GM21576 (cell line): ENCODE measurements around the gene CAMP.
A peak's percentile ranks its signal among the peaks of the same experiment; 100 is the strongest.
"Not testable (repeated sequence)": the region's sequence is repeated elsewhere in the genome, so short reads cannot be mapped to it uniquely, and the experiment has no call there.

Source experiments
- ATAC-seq: cut with Tn5 transposase; IDR thresholded peaks from one replicate; pipeline ENCODE4 v1.9.1; 2021; ENCODE audit warnings: mild to moderate bottlenecking, moderate library complexity; ENCODE audit not compliant: unreplicated experiment

CAMP gene

GRCh38 chr3:48222616-48223513 is at the start of gene CAMP:
Gene CAMP, plus strand, starts transcription at chr3:48223495. Its CDS starts 17 bp downstream, at chr3:48223512.
- ATAC-seq: peak; percentile 61

- no peak for ATAC-seq
Measured at GRCh38 chr3:48178072-48178471, 45.2 kb upstream of the CAMP start.

DNA sequence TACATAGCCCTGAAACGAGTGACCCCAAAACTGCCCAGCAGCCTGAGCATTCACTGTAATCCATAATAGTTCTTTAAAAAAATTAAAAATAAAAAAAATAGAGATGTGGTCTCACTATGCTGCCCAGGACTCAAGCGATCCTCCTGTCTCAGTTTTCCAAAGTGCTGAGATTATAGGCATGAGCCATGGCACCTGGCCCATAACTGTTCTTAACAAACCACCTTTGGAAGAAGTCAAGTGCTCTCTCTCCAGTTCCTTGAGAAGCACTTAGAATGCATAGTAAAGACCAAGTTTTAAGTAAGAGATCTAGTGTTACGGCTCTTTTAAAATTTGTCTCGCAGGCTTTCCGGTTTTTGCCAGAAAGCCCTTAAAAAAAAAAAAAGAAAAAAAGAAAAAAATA is 43.3 kb upstream of the CAMP start:
- no peak for ATAC-seq

- no peak for ATAC-seq
Measured at GRCh38 chr3:48180531-48181253, 42.6 kb upstream of the CAMP start.

DNA sequence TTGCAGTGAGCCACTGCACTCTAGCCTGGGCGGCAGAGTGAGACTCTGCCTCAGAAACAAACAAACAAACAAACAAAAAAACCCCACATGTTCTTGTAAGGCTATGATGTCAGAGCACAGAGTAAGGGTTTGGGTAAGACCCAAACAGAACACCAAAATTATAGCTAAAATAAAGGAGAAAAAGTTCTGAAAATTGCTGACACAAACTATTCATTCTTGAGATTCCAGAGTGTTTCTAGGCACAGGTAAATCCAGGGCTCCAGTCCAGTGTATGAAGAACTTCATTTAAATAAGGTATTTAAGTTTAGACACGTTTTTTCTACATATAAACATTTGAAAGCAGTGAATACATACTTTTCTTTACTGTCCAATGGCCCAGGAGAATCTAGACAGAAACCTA is 39.0 kb upstream of the CAMP start:
- ATAC-seq: no peak

DNA sequence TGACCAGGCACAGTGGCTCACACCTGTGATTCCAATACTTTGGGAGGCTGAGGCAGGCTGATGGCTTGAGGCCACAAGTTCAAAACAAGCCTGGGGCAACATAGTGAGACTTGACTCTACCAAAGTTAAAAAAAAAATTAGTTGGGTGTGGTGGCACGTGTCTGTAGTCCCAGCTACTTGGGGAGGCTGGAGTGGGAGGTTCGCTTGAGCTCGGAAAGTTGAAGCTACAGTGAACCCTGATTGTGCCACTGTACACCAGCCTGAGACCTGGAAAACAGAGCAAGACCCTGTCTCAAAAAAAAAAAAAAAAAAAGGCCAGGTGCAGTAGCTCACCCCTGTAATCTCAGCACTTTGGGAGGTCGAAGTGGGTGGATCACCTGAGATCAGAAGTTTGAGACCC is 38.2 kb upstream of the CAMP start:
- no peak for ATAC-seq

GRCh38 chr3:48186631-48187300 is 36.5 kb upstream of the CAMP start:
- ATAC-seq: no peak

DNA sequence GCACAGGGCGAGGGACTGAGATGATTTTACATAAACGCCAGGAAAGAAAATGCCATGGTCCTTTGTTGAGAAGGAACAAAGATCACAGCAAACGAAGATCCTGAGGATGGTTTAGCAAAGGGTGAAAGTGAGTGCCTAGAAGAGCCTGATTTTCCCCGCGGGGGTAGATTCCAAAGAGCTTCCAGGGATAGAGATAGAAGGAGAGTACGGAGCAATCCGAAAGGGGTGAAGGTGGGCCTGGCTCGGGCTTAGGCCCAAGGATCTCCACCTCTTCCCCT is 36.1 kb upstream of the CAMP start:
- ATAC-seq: no peak

DNA sequence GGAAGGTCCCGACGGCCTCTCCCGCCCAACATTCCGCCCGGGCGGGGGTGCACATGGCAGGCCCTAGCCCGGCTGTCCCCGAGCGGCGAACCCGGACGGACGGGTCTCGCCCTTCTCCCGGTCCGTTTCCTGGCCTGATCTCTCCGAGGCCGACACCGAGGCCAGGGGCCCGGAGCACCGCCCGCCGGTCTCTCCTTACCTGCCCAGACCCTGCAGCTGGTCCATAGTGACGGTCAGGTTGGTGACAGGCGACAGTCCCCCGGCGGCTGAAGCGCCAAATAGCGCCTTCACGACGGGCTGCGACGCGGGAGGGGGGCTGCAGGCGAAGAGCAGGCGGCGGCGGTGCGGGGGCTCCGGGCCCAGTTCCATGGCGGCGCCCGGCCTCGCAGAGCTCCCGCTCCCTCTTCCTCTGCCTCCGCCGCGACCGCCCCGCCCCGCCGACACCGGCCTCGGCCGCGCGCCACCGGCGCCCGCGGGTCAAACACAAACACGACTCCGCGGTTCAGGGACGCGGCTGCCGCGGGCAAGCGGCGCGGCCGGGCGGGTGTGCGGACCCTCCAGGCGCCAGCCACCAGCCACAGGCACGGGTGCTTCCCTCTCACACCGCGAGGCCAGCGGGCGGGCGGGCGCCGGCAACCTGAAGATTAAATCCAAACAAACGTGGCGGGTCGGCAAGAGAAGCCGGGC is 35.6 kb upstream of the CAMP start:
- peak; percentile 16 for ATAC-seq

DNA sequence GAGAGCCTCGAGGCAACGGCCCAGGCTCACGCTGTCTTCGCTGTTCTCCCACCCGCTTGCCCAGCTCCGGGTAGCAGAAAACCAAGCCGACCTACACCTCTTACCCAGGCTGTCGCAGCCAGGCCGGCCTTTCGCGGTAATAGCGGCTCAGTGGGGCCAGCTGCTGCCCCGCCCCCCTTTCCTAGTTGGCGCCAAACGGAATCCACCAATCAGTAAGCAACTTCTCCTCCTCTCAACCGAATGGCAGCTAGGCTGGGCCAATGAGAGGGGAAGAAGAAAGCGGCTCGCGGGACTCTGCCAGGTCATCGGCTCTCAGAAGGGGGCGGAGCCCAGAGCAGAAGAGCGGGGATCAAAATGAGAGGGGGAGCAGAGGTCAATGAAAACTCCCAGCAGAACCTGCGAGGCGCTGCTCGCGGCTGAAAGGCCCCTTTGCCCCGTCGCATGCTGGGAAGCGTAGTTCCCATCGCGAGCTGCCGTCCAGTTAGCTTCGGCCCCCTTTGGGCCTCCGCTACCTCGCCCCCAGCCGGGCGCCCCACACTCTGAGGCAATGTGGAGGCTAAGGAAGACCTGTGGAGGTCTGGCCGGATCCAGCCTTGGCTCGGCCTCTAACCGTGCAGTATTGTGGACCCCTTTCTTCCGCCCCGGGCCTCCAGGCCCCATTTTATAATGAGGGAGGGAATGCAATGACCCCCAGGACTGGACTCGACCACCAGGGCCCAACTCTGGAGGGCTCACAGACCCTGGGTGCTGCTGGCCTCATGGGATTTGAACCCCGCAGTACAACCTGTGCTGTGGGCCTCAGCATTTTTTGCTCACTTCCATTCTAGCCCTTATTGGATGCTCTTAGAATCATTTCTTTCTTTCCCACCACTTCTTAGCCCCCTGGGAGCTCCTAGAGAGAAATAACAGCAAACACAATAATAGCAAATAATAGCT is 34.8 kb upstream of the CAMP start, which contains the start of gene CDC25A:
TSS of gene CDC25A (minus strand) at position 152 of the 936 bp plus-strand sequence. CDS start 470 bp downstream, outside the sequence.
- ATAC-seq: peak; percentile 94

GRCh38 chr3:48189321-48189720 is 34.0 kb upstream of the CAMP start:
- no peak for ATAC-seq

DNA sequence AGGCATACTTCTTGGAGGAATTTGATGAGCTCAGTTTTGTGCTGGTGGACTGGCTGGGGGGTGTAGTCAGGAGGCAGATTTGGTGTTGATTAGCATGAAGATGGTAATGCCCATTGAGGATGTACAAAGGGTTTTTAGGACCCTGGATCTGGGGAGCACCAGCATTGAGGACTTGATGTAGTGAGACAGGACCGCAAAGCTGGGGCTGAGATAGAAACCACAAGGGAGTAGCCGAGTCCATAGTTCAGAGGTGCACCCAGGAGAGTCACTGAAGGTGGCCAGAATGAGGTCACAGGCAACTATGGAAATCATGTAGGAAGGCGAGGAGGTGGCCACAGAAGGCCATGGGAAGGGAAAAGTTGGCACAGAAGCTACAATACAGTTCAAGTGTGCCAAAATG is 32.4 kb upstream of the CAMP start:
- no peak for ATAC-seq

DNA sequence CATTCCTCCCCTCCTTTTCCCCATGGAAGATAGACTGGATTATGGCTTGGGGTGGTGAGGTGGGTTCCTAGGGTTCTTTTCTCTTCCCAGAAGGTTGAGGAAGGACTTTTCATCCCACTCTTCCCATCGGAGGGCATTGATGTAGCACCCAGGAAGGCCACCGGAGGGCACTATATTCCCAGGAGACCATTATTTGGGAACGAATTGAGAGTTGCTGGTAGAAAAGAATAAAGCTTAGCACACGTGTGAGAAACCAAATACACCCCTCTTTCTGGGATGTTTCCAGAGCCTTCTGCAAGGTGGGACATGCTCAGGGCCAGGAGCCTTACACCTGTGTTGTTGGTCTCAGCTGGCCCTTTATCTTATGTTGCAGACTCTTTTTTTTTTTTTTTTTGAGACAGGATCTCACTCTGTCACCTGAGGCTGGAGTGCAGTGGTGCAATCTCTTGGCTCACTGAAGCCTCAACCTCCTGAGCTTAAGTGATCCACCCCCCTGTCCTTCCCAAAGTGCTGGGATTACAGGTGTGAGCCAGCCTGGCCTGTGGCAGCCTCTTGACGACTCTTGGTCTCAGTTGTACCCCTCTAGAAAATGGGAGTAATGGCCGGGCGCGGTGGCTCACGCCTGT is 28.7 kb upstream of the CAMP start:
- ATAC-seq: no peak

DNA sequence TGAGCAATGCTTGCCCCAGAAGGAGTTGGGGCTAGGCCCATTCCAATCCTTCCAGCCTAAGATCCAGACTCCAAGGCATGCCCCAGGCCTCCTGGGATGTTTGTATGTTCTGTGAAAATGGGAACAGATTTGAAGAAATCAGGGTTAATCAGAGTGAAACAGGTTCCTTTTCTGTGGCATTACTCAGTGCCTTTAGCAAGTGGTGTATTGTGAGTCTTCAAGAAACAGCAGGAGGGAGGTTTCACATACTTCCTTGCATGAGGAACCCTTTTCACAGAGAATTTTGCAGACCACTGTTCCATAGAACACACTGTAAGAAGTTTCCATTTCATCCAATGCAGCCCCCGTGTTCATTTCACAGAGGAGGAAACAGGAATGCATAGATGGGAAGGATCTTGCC is 26.7 kb upstream of the CAMP start:
- no peak for ATAC-seq

DNA sequence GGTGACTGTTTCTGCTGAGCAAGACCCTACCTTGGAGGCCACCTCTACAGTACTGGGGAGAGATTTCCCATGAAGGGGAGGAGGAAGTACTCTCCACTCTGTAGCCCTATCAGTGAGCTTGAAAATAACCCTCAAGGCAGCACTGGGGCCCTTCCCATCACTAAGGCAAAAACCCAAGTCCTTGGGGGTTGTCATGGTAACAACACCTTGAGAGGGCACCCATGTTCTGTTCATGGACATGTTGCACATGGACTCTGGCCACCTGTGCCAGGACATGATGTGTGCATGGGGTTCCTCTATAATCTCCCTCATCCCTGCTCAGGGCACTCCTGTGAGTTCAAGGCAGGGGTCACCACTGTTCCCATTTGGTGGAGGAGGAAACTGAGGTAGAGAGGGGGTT is 24.2 kb upstream of the CAMP start:
- ATAC-seq: no peak

DNA sequence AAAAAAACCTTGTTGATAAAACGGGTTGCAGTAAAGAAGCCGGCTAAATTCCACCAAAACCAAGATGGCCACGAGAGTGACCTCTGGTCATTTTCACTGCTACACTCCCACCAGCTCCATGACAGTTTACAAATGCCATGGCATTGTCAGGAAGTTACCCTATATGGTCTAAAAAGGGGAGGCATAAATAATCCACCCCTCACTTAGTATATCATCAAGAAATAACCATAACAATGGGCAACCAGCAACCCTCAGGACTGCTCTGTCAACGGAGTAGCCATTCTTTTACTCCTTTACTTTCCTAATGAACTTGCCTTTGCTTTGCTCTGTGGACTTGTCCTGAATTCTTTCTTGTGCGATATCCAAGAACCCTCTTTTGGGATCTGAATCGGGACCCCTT is 20.7 kb upstream of the CAMP start:
- ATAC-seq: no peak

DNA sequence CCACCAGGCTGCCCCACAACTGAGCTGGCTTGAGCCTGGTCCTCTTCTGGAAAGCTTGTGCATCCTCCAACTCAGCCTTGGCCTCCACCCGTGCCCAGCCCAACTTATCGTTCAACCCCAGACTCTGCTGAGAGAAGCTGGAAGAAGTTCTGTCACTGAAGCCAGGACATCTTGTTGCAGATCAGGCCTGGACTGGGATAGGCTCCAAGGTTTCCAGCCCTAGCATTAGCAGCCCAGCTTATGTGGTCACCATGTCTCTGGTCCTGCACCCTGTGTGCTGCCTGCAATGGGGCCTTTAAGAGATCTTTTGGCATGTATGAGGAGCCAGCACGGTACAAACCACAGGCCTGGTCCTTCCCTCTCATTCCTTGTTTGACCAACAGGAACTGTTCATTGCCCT is 15.2 kb upstream of the CAMP start:
- ATAC-seq: no peak

DNA sequence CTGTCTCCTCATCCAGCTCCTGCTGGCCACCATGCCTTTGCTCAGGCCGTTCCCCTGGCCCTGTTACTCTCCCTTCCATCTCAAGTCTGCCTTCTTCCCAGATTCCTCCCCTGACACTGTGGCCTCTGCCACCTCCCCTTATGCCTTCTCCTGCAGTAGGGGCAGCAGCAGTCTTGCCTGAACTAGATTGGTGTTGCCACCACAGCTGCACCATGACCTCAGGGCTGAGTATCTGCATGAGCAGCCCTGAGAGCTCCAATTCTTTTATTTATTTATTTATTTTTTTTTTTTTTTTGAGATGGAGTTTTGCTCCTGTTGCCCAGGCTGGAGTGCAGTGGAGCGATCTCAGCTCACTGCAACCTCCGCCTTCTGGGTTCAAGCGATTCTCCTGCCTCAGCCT is 13.8 kb upstream of the CAMP start:
- ATAC-seq: no peak

DNA sequence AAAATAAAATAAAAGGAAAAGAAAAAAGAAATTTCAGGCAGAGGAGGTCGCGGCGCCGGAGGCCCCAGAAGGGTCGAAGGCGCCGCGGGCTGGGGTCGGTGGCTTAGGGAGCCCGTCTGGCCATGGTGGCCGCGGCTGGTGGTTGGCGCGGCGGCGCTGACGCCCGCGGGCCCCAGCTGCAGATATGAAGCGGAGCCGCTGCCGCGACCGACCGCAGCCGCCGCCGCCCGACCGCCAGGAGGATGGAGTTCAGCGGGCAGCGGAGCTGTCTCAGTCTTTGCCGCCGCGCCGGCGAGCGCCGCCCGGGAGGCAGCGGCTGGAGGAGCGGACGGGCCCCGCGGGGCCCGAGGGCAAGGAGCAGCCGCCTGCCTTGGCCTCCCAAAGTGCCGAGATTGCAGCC is 12.8 kb upstream of the CAMP start:
- ATAC-seq: not testable (repeated sequence)

DNA sequence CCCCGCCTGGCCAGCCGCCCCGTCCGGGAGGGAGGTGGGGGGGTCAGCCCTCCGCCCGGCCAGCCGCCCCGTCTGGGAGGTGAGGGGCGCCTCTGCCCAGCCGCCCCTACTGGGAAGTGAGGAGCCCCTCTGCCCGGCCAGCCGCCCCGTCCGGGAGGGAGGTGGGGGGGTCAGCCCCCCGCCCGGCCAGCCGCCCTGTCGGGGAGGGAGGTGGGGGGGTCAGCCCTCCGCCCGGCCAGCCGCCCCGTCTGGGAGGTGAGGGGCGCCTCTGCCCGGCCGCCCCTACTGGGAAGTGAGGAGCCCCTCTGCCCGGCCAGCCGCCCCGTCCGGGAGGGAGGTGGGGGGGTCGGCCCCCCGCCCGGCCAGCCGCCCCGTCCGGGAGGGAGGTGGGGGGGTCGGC is 11.5 kb upstream of the CAMP start:
- ATAC-seq: not testable (repeated sequence)
